Lung (tissue), 12 donors: ENCODE measurements around the gene WASL. TPM values are rescaled to one million over a fixed set of nuclear protein-coding genes. Genes with fewer than 3 reads are reported as not detected.

ENCODE experiments used
- ATAC-seq: fragments of 200-7000 bp; cut with Tn5 transposase; one replicate; pipeline ENCODE4 v1.9.1; 2020; ENCODE audit warnings: moderate number of reproducible peaks; ENCODE audit not compliant: insufficient read depth, low FRiP score
- DNase-seq, 3 donors: peaks; one replicate each; pipeline ENCODE4 v3.0.0-alpha.2; 2013 to 2017
- H3K27ac ChIP-seq, 2 donors: one replicate each; pipeline ENCODE4 v1.5.1; 2013; ENCODE audit warnings: mild to moderate bottlenecking in 2 of 2, moderate library complexity in 2 of 2, control low read depth in 1 of 2, inconsistent platforms in 1 of 2, low read depth in 1 of 2, low read length in 1 of 2
- H3K27me3 ChIP-seq, 3 donors: one replicate each; pipeline ENCODE4 v1.5.1; 2013; ENCODE audit warnings: low read length in 2 of 3; ENCODE audit not compliant: control insufficient read depth in 3 of 3, insufficient read depth in 3 of 3
- H3K36me3 ChIP-seq, 4 donors: one replicate each; pipeline ENCODE4 v1.5.1; 2013; ENCODE audit warnings: low read length in 4 of 4, mild to moderate bottlenecking in 1 of 4, moderate library complexity in 1 of 4; ENCODE audit not compliant: control insufficient read depth in 4 of 4, insufficient read depth in 4 of 4
- H3K4me1 ChIP-seq, 5 donors: one replicate each; pipeline ENCODE4 v1.5.1; 2013; ENCODE audit warnings: low read length in 5 of 5, mild to moderate bottlenecking in 2 of 5, moderate library complexity in 1 of 5; ENCODE audit not compliant: control insufficient read depth in 5 of 5, insufficient read depth in 5 of 5
- H3K4me3 ChIP-seq: one replicate; pipeline ENCODE4 v1.5.1; 2013; ENCODE audit warnings: mild to moderate bottlenecking, control low read depth, moderate library complexity
- H3K9ac ChIP-seq, 2 donors: one replicate each; pipeline ENCODE4 v1.5.1; 2013; ENCODE audit warnings: low read length in 2 of 2, control low read depth in 1 of 2; ENCODE audit not compliant: insufficient read depth in 1 of 2
- H3K9me3 ChIP-seq, 4 donors: one replicate each; pipeline ENCODE4 v1.5.1; 2013; ENCODE audit warnings: low read length in 3 of 4, mild to moderate bottlenecking in 1 of 4, moderate library complexity in 1 of 4; ENCODE audit not compliant: control insufficient read depth in 4 of 4, insufficient read depth in 3 of 4
- WGBS, 2 donors: extraction: QIAGEN DNeasy Blood & Tissue Kit; methylation state at CpG; one replicate each; pipeline ENCODE4 v1.1.7; 2013; 5-methylcytosine and 5-hydroxymethylcytosine counted together
- polyA plus RNA-seq, 2 donors: library from polyadenylated mRNA; stranded (reverse); fragments of 200-250 nt; gene quantifications; one replicate each; pipeline ENCODE4 v1.2.1, GENCODE V29; 2013
- total RNA-seq, 2 donors: library from RNA; depleted of rRNA in 1 of 2; stranded (reverse); fragments of >200 nt in 1 of 2; gene quantifications; one replicate each; pipeline ENCODE4 v1.2.1, GENCODE V29; 2014 to 2021
- TF ChIP-seq, protein P1 (sequence below): IDR thresholded peaks from 2 replicates; pipeline ENCODE4 v1.5.1; 2012; ENCODE audit warnings: mild to moderate bottlenecking; ENCODE audit errors: control extremely low read depth, extremely low read depth
- donor health status: control.
- donor health status: control.
- donor health status: Bipolar disorder and iron deficiency.
- donor health status: healthy.
- donor health status: DM: yes; HTN: yes; CAD: no.

WASL gene
- total and polyA plus RNA-seq, 4 donors = 11.8 to 52.7 (median 22.2) TPM

DNA sequence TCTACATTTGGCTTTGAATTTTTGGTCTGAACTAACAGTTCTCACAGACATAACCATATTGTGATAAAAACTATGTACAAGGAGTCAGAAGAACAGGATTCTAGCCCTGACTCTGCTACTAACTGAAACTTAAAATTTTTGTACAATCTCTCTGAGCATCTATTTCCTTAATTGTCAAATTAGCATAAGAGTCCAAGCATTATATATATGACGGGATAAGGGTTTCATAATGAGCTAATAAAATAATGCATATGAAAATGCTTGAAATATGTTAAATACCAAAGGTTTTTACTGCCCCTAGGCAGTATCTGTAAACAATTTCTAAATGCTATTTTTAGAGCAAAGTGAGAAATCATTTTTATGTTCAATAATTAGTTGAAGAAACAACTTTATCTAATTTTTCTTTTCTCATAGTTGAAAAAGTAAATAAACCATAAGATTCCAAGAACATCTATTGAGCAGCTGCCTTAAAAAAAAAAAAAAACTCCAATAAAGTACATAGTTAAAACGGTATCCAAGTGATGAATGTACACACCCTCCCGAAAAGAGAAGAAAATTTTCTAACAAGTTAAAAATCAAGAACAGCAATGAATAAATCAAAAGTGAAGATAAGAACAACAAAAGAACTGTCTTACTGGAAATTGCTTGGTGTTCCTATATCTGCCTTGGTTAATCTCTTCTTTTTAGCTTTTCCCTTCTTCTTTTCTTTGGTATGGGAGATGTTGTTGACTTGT lies 52.7 kb downstream of the WASL start:
- H3K4me1 ChIP-seq = no peaks in the 10 kb centered on the region
- no peak overlapping the region for H3K27ac ChIP-seq
- no peak for ATAC-seq
- no peaks in the 10 kb centered on the region for H3K9me3 ChIP-seq
- H3K36me3 ChIP-seq = peaks cover 3 to 15% (median 13%) of the 10 kb centered on the region in 4 donors
- H3K4me3 ChIP-seq = no peak overlapping the region
- H3K9ac ChIP-seq = no peak overlapping the region
- H3K27me3 ChIP-seq = no peaks in the 10 kb centered on the region
- TF ChIP-seq, protein P1, sequence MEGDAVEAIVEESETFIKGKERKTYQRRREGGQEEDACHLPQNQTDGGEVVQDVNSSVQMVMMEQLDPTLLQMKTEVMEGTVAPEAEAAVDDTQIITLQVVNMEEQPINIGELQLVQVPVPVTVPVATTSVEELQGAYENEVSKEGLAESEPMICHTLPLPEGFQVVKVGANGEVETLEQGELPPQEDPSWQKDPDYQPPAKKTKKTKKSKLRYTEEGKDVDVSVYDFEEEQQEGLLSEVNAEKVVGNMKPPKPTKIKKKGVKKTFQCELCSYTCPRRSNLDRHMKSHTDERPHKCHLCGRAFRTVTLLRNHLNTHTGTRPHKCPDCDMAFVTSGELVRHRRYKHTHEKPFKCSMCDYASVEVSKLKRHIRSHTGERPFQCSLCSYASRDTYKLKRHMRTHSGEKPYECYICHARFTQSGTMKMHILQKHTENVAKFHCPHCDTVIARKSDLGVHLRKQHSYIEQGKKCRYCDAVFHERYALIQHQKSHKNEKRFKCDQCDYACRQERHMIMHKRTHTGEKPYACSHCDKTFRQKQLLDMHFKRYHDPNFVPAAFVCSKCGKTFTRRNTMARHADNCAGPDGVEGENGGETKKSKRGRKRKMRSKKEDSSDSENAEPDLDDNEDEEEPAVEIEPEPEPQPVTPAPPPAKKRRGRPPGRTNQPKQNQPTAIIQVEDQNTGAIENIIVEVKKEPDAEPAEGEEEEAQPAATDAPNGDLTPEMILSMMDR = no peak
- WGBS, 2 donors = 84 to 88% methylated on average over 3 of the region's 3 CpGs
- DNase-seq = no peak

DNA sequence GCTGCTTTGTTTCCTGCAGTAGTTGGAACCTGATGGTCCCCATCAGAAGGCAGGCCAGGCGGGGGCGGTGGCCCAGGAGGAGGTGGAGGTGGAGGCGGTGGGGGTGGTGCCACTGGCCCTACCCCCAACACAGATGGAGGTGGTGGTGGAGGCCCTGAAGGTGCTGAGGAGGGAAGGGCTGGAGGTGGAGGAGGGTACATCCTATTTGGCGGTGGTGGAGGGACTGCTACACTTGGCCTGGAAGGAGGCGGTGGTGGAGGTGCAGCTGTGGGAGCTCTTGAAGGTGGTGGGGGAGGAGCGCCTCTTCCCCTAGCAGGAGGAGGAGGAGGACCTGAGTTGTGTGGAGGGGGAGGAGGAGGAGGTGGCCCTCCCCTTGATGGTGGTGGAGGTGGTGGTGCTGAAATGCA lies 56.3 kb downstream of the WASL start:
- TF ChIP-seq, protein P1 = no peak
- Histone ChIP-seq H3K27me3 (no peaks in the 10 kb centered on the region), H3K9me3 (no peaks in the 10 kb centered on the region), H3K36me3 (peaks cover 5 to 16% (median 10%) of the 10 kb centered on the region in 4 donors), H3K4me1 (peaks cover 0 to 7% (median 0%) of the 10 kb centered on the region in 5 donors), H3K27ac (no peak overlapping the region), H3K4me3 (no peak overlapping the region), H3K9ac (no peak overlapping the region)
- 97 to 98% methylated on average over 4 to 6 of the region's 6 CpGs for WGBS, 2 donors
- ATAC-seq = no peak
- DNase-seq = no peak

DNA sequence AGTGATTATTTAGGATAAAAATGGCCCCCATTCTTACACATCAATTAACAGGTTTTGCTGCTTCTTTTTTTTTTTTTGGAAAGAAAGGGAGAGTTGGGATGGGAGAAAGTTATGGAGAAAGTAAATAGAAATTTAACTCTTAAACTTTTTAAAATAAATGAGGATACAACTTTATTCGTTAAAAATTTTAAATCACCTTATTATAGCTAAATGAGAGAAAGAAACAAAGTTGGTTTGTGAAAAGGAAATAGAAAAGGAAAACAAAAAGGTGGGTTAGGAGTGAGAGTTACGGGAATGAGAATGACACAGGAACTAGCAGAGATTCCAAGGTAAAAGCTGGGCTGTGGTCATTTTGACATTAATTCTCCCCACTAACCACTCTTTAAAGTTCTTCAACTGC lies 58.3 kb downstream of the WASL start:
- no peak for ATAC-seq
- Histone ChIP-seq H3K4me1 (peaks cover 0 to 7% (median 0%) of the 10 kb centered on the region in 5 donors), H3K27me3 (no peaks in the 10 kb centered on the region), H3K9me3 (no peaks in the 10 kb centered on the region), H3K27ac (no peak overlapping the region), H3K4me3 (no peak overlapping the region), H3K9ac (no peak overlapping the region), H3K36me3 (peaks cover 9 to 20% (median 13%) of the 10 kb centered on the region in 4 donors)
- WGBS, 2 donors = 91 to 92% methylated on average over 2 of the region's 2 CpGs
- no peak for DNase-seq
- TF ChIP-seq, protein P1 = no peak

DNA sequence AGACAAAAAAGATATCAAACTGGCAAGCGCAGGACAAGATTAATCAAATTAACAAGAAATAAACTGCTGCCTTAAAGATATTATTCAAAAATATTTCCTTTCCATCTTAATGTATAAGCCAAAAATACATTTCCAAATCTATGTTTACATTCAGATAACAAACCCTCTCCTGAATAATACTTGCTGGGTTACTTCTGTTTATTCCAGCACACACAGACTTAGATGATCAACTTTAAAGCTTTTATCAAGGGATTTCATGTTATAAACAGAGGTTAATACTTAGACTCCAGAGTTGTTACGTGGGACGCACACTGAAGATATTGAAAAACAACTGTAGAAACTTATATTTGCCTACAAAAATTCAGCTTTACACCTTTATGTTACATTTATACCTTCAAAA lies 59.6 kb downstream of the WASL start:
- Histone ChIP-seq H3K27ac (no peak overlapping the region), H3K9ac (no peak overlapping the region), H3K4me1 (peaks cover 0 to 7% (median 0%) of the 10 kb centered on the region in 5 donors), H3K4me3 (no peak overlapping the region), H3K36me3 (peaks cover 9 to 19% (median 14%) of the 10 kb centered on the region in 4 donors), H3K9me3 (no peaks in the 10 kb centered on the region), H3K27me3 (no peaks in the 10 kb centered on the region)
- no peak for DNase-seq
- no peak for ATAC-seq
- TF ChIP-seq, protein P1 = no peak
- 64 to 67% methylated on average over 3 of the region's 3 CpGs for WGBS, 2 donors
